CD4-positive, CD25-positive, alpha-beta regulatory T cell (primary cell): ENCODE results near the gene LRRFIP1. TPM values are rescaled to one million over a fixed set of nuclear protein-coding genes. Genes with fewer than 3 reads are reported as not detected.
A peak's percentile ranks its signal among the peaks of the same experiment; 100 is the strongest.
"Not testable (repeated sequence)": the region's sequence is repeated elsewhere in the genome, so short reads cannot be mapped to it uniquely, and the experiment has no call there.

ENCODE experiments used
- ATAC-seq, 2 donors: fragments of 150-1000 bp; cut with Tn5 transposase; one replicate each; pipeline ENCODE4 v1.10.0; 2021; ENCODE audit warnings: low read depth in 2 of 2, moderate number of reproducible peaks in 2 of 2, moderate library complexity in 1 of 2
- DNase-seq, 3 donors: peaks; one replicate each; pipeline versions ENCODE4 v3.0.0 to v3.0.0-alpha.2; 2012 to 2022; ENCODE audit warnings: mixed read lengths in 1 of 3
- H3K27ac ChIP-seq: one replicate; pipeline ENCODE4 v1.7.0; 2013; ENCODE audit warnings: mild to moderate bottlenecking, low read length; ENCODE audit not compliant: insufficient read depth, poor library complexity, severe bottlenecking
- H3K27me3 ChIP-seq: one replicate; pipeline ENCODE4 v1.7.0; 2013; ENCODE audit warnings: low read length; ENCODE audit not compliant: control insufficient read depth, insufficient read depth
- H3K36me3 ChIP-seq: one replicate; pipeline ENCODE4 v1.7.0; 2013; ENCODE audit warnings: mild to moderate bottlenecking, low read length, moderate library complexity; ENCODE audit not compliant: control insufficient read depth, insufficient read depth
- H3K4me1 ChIP-seq: 2 replicates; pipeline ENCODE4 v1.7.0; 2013; ENCODE audit warnings: mild to moderate bottlenecking, low read length; ENCODE audit not compliant: insufficient read depth, control insufficient read depth, poor library complexity, severe bottlenecking
- H3K4me3 ChIP-seq: one replicate; pipeline ENCODE4 v1.7.0; 2013; ENCODE audit warnings: low read depth, mild to moderate bottlenecking, low read length, moderate library complexity
- H3K9me3 ChIP-seq, 2 experiments: 1 replicate in 1 of 2; 2 replicates in 1 of 2; pipeline ENCODE4 v1.7.0; 2013; ENCODE audit warnings: low read length in 2 of 2, mild to moderate bottlenecking in 1 of 2, moderate library complexity in 1 of 2; ENCODE audit not compliant: control insufficient read depth in 2 of 2
- H3K27ac Mint-ChIP-seq, 3 donors: one replicate each; pipeline ENCODE4 v1.8.0; 2020 to 2022; ENCODE audit warnings: mild to moderate bottlenecking in 3 of 3, mixed read lengths in 3 of 3, moderate library complexity in 2 of 3
- H3K27me3 Mint-ChIP-seq: one replicate; pipeline ENCODE4 v1.8.0; 2022; ENCODE audit warnings: mild to moderate bottlenecking, mixed read lengths
- H3K36me3 Mint-ChIP-seq: one replicate; pipeline ENCODE4 v1.8.0; 2020; ENCODE audit warnings: mixed read lengths
- H3K4me1 Mint-ChIP-seq, 4 donors: one replicate each; pipeline ENCODE4 v1.8.0; 2020 to 2022; ENCODE audit warnings: mixed read lengths in 4 of 4, mild to moderate bottlenecking in 1 of 4
- H3K4me3 Mint-ChIP-seq, 4 donors: one replicate each; pipeline ENCODE4 v1.8.0; 2020 to 2022; ENCODE audit warnings: mild to moderate bottlenecking in 4 of 4, mixed read lengths in 4 of 4, moderate library complexity in 3 of 4
- H3K9me3 Mint-ChIP-seq, 7 donors: one replicate each; pipeline ENCODE4 v1.8.0; 2020 to 2022; ENCODE audit warnings: mixed read lengths in 7 of 7, mild to moderate bottlenecking in 3 of 7, moderate library complexity in 2 of 7
- polyA plus RNA-seq, 4 donors: library from polyadenylated mRNA; unstranded; fragments of 300-500 nt; fragmentation: Illumina TruSeq; gene quantifications; one replicate each; pipeline ENCODE4 v1.2.3, GENCODE V29; 2021
- total RNA-seq: library from RNA; stranded (reverse); gene quantifications from one replicate; pipeline ENCODE4 v1.2.3, GENCODE V29; 2022

LRRFIP1 gene
- total and polyA plus RNA-seq, 5 donors from 2014 or later: 69.4 to 183 (median 80.3) TPM

- peak overlapping the region in 1 of 3 donors; percentile 75 for H3K27ac Mint-ChIP-seq
- Histone ChIP-seq H3K27me3 (no peaks in the 10 kb centered on the region), H3K27ac (no peak overlapping the region), H3K4me3 (no peak overlapping the region), H3K36me3 (peaks cover 78% of the 10 kb centered on the region), H3K9me3 (no peaks in the 10 kb centered on the region), H3K4me1 (peaks cover 11% of the 10 kb centered on the region)
- H3K36me3 Mint-ChIP-seq: peaks cover 44% of the 10 kb centered on the region
- H3K4me3 Mint-ChIP-seq: no peak overlapping the region
- H3K27me3 Mint-ChIP-seq: no peaks in the 10 kb centered on the region
- no peaks in the 10 kb centered on the region for H3K9me3 Mint-ChIP-seq
- peaks cover 12 to 24% (median 16%) of the 10 kb centered on the region in 4 donors for H3K4me1 Mint-ChIP-seq
- ATAC-seq: no peak
- DNase-seq: no peak
Observed at GRCh38 chr2:237749961-237750360, 122.6 kb downstream of the LRRFIP1 start.

- DNase-seq, H3K4me1 ChIP-seq, ATAC-seq, H3K27ac ChIP-seq, H3K27me3 ChIP-seq, H3K9me3 ChIP-seq, H3K27ac Mint-ChIP-seq, H3K4me3 Mint-ChIP-seq, H3K27me3 Mint-ChIP-seq, H3K4me3 ChIP-seq, H3K9me3 Mint-ChIP-seq: not testable (repeated sequence)
- peaks cover 82% of the 10 kb centered on the region for H3K36me3 ChIP-seq
- Mint-ChIP-seq H3K4me1 (peaks cover 9 to 21% (median 14%) of the 10 kb centered on the region in 4 donors), H3K36me3 (peaks cover 44% of the 10 kb centered on the region)
Observed at GRCh38 chr2:237750441-237750840, 123.1 kb downstream of the LRRFIP1 start.

GRCh38 chr2:237752761-237753165 lies 125.4 kb downstream of the LRRFIP1 start:
- H3K36me3 Mint-ChIP-seq: peaks cover 52% of the 10 kb centered on the region
- Histone ChIP-seq H3K4me3 (no peak overlapping the region), H3K36me3 (peaks cover 92% of the 10 kb centered on the region), H3K4me1 (peaks cover 4% of the 10 kb centered on the region), H3K9me3 (no peaks in the 10 kb centered on the region), H3K27me3 (no peaks in the 10 kb centered on the region), H3K27ac (peak overlapping the region; percentile 24)
- no peaks in the 10 kb centered on the region for H3K9me3 Mint-ChIP-seq
- H3K4me1 Mint-ChIP-seq: peaks cover 9 to 19% (median 13%) of the 10 kb centered on the region in 4 donors
- peak overlapping the region in 1 of 4 donors; percentile 47 for H3K4me3 Mint-ChIP-seq
- ATAC-seq (peak; percentile 55 to 60), DNase-seq (peak in 1 of 3 donors; percentile 50)
- H3K27me3 Mint-ChIP-seq: no peaks in the 10 kb centered on the region
- peak overlapping the region; percentile 61 to 71 (median 62) for H3K27ac Mint-ChIP-seq

DNA sequence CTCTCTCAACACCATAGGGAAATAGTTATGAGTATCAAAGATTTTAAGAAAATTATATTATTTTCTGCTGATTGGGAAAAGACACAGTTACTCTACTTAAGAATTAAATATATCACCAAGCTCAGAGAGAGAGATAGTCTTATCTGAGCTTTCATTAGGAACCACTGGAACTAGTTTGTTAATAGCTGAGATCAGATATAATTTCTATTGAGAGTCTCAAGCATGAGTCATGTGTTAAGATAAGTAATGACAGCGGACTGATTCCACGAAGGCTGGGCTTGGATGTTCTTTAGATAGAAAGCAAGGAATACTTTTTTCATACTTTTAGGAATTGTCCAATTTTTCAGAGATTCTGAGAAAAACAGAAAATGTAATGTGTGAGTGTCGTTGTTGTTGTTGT lies 126.8 kb downstream of the LRRFIP1 start:
- H3K9me3 ChIP-seq: no peaks in the 10 kb centered on the region
- no peak overlapping the region for H3K4me3 ChIP-seq
- no peak for DNase-seq
- Mint-ChIP-seq H3K27me3 (no peaks in the 10 kb centered on the region), H3K27ac (peak overlapping the region in 1 of 3 donors; percentile 63), H3K9me3 (no peaks in the 10 kb centered on the region), H3K4me1 (peaks cover 9 to 19% (median 12%) of the 10 kb centered on the region in 4 donors), H3K4me3 (no peak overlapping the region), H3K36me3 (peaks cover 52% of the 10 kb centered on the region)
- H3K27ac ChIP-seq: no peak overlapping the region
- no peak for ATAC-seq
- H3K36me3 ChIP-seq: peaks cover 94% of the 10 kb centered on the region
- no peaks in the 10 kb centered on the region for H3K27me3 ChIP-seq
- H3K4me1 ChIP-seq: peaks cover 4% of the 10 kb centered on the region

GRCh38 chr2:237754626-237755248 lies 127.3 kb downstream of the LRRFIP1 start:
- Mint-ChIP-seq H3K36me3 (peaks cover 49% of the 10 kb centered on the region), H3K4me1 (peaks cover 9 to 18% (median 12%) of the 10 kb centered on the region in 4 donors), H3K4me3 (no peak overlapping the region), H3K27ac (no peak overlapping the region), H3K27me3 (no peaks in the 10 kb centered on the region), H3K9me3 (no peaks in the 10 kb centered on the region)
- H3K4me3 ChIP-seq: no peak overlapping the region
- H3K4me1 ChIP-seq: peaks cover 4% of the 10 kb centered on the region
- ATAC-seq (no peak), DNase-seq (no peak)
- H3K9me3 ChIP-seq: no peaks in the 10 kb centered on the region
- H3K36me3 ChIP-seq: peaks cover 94% of the 10 kb centered on the region
- H3K27ac ChIP-seq: no peak overlapping the region
- no peaks in the 10 kb centered on the region for H3K27me3 ChIP-seq

GRCh38 chr2:237757616-237758015 lies 130.2 kb downstream of the LRRFIP1 start:
- Mint-ChIP-seq H3K4me3 (no peak overlapping the region), H3K4me1 (peaks cover 6 to 9% (median 7%) of the 10 kb centered on the region in 4 donors), H3K9me3 (no peaks in the 10 kb centered on the region), H3K27ac (no peak overlapping the region), H3K36me3 (peaks cover 50% of the 10 kb centered on the region), H3K27me3 (no peaks in the 10 kb centered on the region)
- Histone ChIP-seq H3K27ac (no peak overlapping the region), H3K9me3 (no peaks in the 10 kb centered on the region), H3K27me3 (no peaks in the 10 kb centered on the region), H3K4me1 (peaks cover 2% of the 10 kb centered on the region), H3K36me3 (peaks cover 95% of the 10 kb centered on the region), H3K4me3 (no peak overlapping the region)
- DNase-seq (no peak), ATAC-seq (no peak)

DNA sequence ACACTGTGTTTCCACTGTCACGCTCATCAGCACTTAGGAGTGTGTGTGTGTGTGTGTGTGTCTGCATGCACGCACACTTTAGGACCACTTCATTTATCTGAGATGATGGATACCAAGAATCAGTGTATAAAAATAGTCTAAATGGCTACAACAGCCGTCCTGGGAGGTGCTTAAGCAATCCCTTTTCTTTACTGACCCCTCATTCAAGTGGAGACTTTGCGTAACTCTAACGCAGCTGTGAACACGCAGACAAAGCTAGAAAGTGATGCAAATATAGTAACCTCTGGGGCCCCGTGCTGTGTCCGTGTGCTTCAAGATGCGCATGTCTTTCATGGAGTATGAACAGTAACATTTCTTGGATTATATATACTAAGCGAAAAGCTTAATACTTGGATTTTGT lies 130.8 kb downstream of the LRRFIP1 start:
- H3K36me3 ChIP-seq: peaks cover 95% of the 10 kb centered on the region
- Mint-ChIP-seq H3K27ac (no peak overlapping the region), H3K36me3 (peaks cover 51% of the 10 kb centered on the region), H3K9me3 (no peaks in the 10 kb centered on the region), H3K4me1 (peaks cover 2 to 9% (median 4%) of the 10 kb centered on the region in 4 donors), H3K4me3 (no peak overlapping the region), H3K27me3 (no peaks in the 10 kb centered on the region)
- DNase-seq: no peak
- ATAC-seq: no peak
- no peaks in the 10 kb centered on the region for H3K4me1 ChIP-seq
- no peak overlapping the region for H3K27ac ChIP-seq
- H3K27me3 ChIP-seq: no peaks in the 10 kb centered on the region
- H3K4me3 ChIP-seq: no peak overlapping the region
- no peaks in the 10 kb centered on the region for H3K9me3 ChIP-seq

DNA sequence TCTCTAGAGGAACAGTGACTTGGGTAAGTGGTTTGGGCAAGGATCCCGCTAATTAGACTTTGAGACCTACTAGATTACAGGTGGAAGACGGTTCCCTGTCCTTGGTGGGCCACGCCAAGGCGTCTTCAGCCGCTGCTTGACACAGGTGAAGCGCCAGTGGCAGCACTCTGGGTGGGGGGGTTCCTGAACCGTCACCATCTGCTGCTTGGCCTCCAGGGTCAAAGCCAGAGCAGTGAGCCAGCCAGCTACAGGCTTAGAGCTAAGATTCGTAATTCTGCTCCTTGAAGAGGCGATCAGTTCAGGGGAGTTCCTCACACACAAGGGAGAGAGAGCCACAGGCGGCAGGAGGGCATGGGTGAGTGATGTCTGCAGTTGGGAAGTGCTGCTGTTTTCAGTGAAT lies 131.8 kb downstream of the LRRFIP1 start:
- no peaks in the 10 kb centered on the region for H3K27me3 ChIP-seq
- H3K9me3 Mint-ChIP-seq: no peaks in the 10 kb centered on the region
- ATAC-seq (no peak), DNase-seq (no peak)
- peaks cover 0 to 11% (median 7%) of the 10 kb centered on the region in 4 donors for H3K4me1 Mint-ChIP-seq
- H3K36me3 ChIP-seq: peaks cover 94% of the 10 kb centered on the region
- no peak overlapping the region for H3K27ac ChIP-seq
- H3K9me3 ChIP-seq: no peaks in the 10 kb centered on the region
- no peak overlapping the region for H3K4me3 ChIP-seq
- no peak overlapping the region for H3K4me3 Mint-ChIP-seq
- no peaks in the 10 kb centered on the region for H3K4me1 ChIP-seq
- H3K36me3 Mint-ChIP-seq: peaks cover 50% of the 10 kb centered on the region
- no peak overlapping the region for H3K27ac Mint-ChIP-seq
- H3K27me3 Mint-ChIP-seq: no peaks in the 10 kb centered on the region
